GM21528 (cell line): Measurements from ENCODE around the gene ATP2B2.

ENCODE experiments used
- ATAC-seq: cut with Tn5 transposase; IDR thresholded peaks from one replicate; pipeline ENCODE4 v1.9.1; 2021; ENCODE audit warnings: mild to moderate bottlenecking, moderate library complexity; ENCODE audit not compliant: unreplicated experiment, low FRiP score

ATP2B2 gene

GRCh38 chr3:10435850-10436249 is 69.5 kb downstream of the ATP2B2 start:
- ATAC-seq, result no peak

GRCh38 chr3:10434938-10435336 is 70.4 kb downstream of the ATP2B2 start:
- no peak for ATAC-seq

- ATAC-seq, result no peak
Observed at GRCh38 chr3:10434144-10434937, 71.0 kb downstream of the ATP2B2 start.

GRCh38 chr3:10432931-10433330 is 72.5 kb downstream of the ATP2B2 start:
- ATAC-seq, result no peak

- no peak for ATAC-seq
Observed at GRCh38 chr3:10432156-10432845, 73.1 kb downstream of the ATP2B2 start.

- ATAC-seq, result no peak
Observed at GRCh38 chr3:10430805-10431204, 74.6 kb downstream of the ATP2B2 start.

GRCh38 chr3:10428406-10429091 is 76.8 kb downstream of the ATP2B2 start:
- ATAC-seq, result no peak

- no peak for ATAC-seq
Observed at GRCh38 chr3:10426346-10427220, 78.8 kb downstream of the ATP2B2 start.

GRCh38 chr3:10423171-10423882 is 82.1 kb downstream of the ATP2B2 start:
- ATAC-seq, result no peak

GRCh38 chr3:10421996-10422395 is 83.4 kb downstream of the ATP2B2 start:
- ATAC-seq, result no peak

- ATAC-seq, result no peak
Observed at GRCh38 chr3:10420745-10421475, 84.5 kb downstream of the ATP2B2 start.

GRCh38 chr3:10419637-10420232 is 85.7 kb downstream of the ATP2B2 start:
- no peak for ATAC-seq

- ATAC-seq, result no peak
Observed at GRCh38 chr3:10417847-10418246, 87.5 kb downstream of the ATP2B2 start.

- no peak for ATAC-seq
Observed at GRCh38 chr3:10416730-10417300, 88.6 kb downstream of the ATP2B2 start.

GRCh38 chr3:10413041-10413440 is 92.3 kb downstream of the ATP2B2 start:
- ATAC-seq, result no peak

- no peak for ATAC-seq
Observed at GRCh38 chr3:10411598-10412332, 93.6 kb downstream of the ATP2B2 start.

GRCh38 chr3:10410383-10411002 is 94.9 kb downstream of the ATP2B2 start:
- no peak for ATAC-seq
